Parathyroid adenoma (tissue), 2 donors: Measurements from ENCODE around the gene LCN15.

Source experiments
- H2AFZ ChIP-seq: fragments of 300-600 bp; sonication (generic); one replicate; pipeline ENCODE4 v1.7.0; 2017; ENCODE audit warnings: antibody characterized with exemption, mild to moderate bottlenecking
- H3K27ac ChIP-seq: fragments of 300-600 bp; sonication (generic); one replicate; pipeline ENCODE4 v1.7.0; 2017
- H3K27me3 ChIP-seq: fragments of 300-600 bp; sonication (generic); one replicate; pipeline ENCODE4 v1.7.0; 2017; ENCODE audit warnings: low read length; ENCODE audit not compliant: control insufficient read depth, insufficient read depth
- H3K36me3 ChIP-seq: fragments of 300-600 bp; sonication (generic); one replicate; pipeline ENCODE4 v1.7.0; 2017; ENCODE audit warnings: low read length; ENCODE audit not compliant: control insufficient read depth, insufficient read depth
- H3K4me1 ChIP-seq: fragments of 300-600 bp; sonication (generic); one replicate; pipeline ENCODE4 v1.7.0; 2017; ENCODE audit warnings: control low read depth
- H3K4me2 ChIP-seq: fragments of 300-600 bp; sonication (generic); one replicate; pipeline ENCODE4 v1.7.0; 2017; ENCODE audit warnings: low read length
- H3K4me3 ChIP-seq: fragments of 300-600 bp; sonication (generic); one replicate; pipeline ENCODE4 v1.7.0; 2017; ENCODE audit warnings: low read depth, low read length
- H3K79me2 ChIP-seq: fragments of 300-600 bp; sonication (generic); one replicate; pipeline ENCODE4 v1.7.0; 2017; ENCODE audit warnings: control low read depth
- H3K9ac ChIP-seq: fragments of 300-600 bp; sonication (generic); one replicate; pipeline ENCODE4 v1.7.0; 2017; ENCODE audit warnings: mild to moderate bottlenecking
- H3K9me3 ChIP-seq: fragments of 300-600 bp; sonication (generic); one replicate; pipeline ENCODE4 v1.7.0; 2017; ENCODE audit warnings: low read length; ENCODE audit not compliant: control insufficient read depth
- TF ChIP-seq, protein P1 (sequence below): fragments of 300-600 bp; sonication (generic); IDR thresholded peaks from one replicate; pipeline ENCODE4 v1.7.0; 2017; ENCODE audit warnings: antibody characterized with exemption, mild to moderate bottlenecking
- donor health status: primary hyperparathyroidism.

Gene LCN15

DNA sequence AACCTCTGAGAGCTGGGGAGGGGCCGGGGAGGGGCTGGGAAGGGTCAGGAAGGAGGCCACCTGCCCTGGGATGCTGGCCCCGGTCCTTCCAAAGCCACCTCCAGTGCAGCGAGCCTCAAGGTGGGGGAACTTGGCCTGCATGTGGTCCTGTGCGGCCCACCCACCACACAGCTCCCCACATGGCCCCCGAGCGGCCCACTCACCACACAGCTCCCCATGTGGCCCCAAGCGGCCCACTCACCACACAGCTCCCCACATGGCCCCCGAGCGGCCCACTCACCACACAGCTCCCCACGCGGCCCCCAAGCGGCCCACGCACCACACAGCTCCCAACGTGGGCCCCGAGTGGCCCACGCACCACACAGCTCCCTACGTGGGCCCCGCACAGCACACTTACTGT is 19.5 kb downstream of the LCN15 start:
- no peak overlapping the region for H3K4me2 ChIP-seq
- no peak overlapping the region for H2AFZ ChIP-seq
- H3K27me3 ChIP-seq, result no peaks in the 10 kb centered on the region
- H3K9ac ChIP-seq, result no peak overlapping the region
- TF ChIP-seq, protein P1, sequence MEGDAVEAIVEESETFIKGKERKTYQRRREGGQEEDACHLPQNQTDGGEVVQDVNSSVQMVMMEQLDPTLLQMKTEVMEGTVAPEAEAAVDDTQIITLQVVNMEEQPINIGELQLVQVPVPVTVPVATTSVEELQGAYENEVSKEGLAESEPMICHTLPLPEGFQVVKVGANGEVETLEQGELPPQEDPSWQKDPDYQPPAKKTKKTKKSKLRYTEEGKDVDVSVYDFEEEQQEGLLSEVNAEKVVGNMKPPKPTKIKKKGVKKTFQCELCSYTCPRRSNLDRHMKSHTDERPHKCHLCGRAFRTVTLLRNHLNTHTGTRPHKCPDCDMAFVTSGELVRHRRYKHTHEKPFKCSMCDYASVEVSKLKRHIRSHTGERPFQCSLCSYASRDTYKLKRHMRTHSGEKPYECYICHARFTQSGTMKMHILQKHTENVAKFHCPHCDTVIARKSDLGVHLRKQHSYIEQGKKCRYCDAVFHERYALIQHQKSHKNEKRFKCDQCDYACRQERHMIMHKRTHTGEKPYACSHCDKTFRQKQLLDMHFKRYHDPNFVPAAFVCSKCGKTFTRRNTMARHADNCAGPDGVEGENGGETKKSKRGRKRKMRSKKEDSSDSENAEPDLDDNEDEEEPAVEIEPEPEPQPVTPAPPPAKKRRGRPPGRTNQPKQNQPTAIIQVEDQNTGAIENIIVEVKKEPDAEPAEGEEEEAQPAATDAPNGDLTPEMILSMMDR, result no peak
- no peaks in the 10 kb centered on the region for H3K4me1 ChIP-seq
- no peaks in the 10 kb centered on the region for H3K9me3 ChIP-seq
- no peak overlapping the region for H3K4me3 ChIP-seq
- no peaks in the 10 kb centered on the region for H3K36me3 ChIP-seq
- no peak overlapping the region for H3K27ac ChIP-seq
- H3K79me2 ChIP-seq, result no peaks in the 10 kb centered on the region

DNA sequence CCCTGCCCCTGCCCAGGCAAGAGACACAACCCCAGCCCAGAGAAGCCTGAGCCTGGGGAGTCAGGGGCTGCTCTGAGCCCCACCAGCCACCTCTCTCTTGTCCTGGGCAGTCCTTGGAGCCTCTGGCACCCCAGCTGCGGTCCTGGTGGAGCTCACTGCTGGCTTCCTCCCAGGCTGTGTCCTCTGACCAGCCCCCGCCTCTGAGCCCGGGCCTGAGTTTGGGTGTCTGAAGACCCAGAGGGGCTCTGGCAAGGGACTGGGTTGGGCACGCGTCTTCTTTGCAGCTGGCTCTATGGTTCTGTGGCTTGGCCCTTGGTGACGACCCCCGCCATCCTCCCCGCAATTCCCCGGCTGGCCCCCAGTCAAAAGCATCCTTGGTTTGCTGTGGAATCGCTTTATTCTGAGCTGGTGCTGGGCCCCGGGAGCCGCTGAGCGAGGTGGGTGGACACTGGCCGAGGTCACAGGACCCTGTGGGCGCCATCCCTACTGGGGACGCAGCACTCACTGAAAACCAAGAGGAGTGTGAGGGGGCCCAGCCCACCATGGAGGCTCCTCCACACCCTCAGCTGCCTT is 20.6 kb downstream of the LCN15 start:
- Histone ChIP-seq H2AFZ (no peak overlapping the region), H3K79me2 (no peaks in the 10 kb centered on the region), H3K9me3 (no peaks in the 10 kb centered on the region), H3K36me3 (no peaks in the 10 kb centered on the region), H3K4me1 (no peaks in the 10 kb centered on the region), H3K4me2 (no peak overlapping the region), H3K9ac (no peak overlapping the region), H3K27me3 (no peaks in the 10 kb centered on the region), H3K27ac (no peak overlapping the region), H3K4me3 (no peak overlapping the region)
- TF ChIP-seq, protein P1, result no peak

DNA sequence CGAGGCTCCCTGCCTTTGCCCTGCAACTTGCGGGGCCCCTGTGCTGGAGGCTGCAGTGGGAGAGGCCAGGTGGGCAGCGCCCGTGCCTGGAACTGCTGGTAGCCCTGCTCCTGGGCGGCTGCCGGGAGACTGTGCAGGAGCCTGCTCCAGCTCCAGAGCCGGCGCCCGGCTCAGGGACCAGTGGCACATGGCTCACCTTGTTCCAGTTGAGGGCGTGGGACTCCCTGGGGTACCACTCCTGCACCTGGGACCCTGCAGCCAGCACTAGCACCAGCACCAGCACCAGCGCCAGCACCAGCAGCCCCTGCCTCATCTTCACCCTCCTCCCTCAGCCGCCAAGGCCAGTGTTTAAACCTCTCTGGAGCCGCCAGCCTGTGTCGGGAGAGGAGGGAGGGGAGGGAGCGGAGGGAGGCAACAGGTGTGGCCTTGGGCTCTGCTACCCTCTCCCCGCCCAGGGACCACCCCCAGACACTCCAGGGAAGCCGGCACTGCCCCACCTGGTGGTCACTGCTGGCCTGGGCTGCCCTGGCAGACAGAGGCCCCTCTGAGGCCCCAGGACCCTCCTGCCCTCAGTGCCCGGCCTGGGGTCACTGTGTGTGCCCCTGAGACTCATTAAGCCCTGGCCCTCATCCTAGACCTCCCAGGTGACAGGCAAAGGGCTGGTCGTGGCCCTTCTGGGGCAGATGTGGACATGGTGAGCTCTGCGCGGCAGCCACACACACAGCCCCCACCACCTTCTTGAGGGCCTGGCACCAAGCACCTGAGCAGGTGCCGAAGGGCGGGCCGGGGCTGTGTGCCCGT is 21.5 kb downstream of the LCN15 start, which contains the start of gene LCN10:
LCN10 (minus strand) TSS at position 350 of the 801 bp plus-strand sequence; CDS start at position 313, 37 bp downstream.
- H3K27ac ChIP-seq, result no peak within 1 kb of the TSS
- H3K27me3 ChIP-seq, result no peaks in the 10 kb centered on the region
- H3K9ac ChIP-seq, result no peak within 1 kb of the TSS
- no peaks in the 10 kb centered on the region for H3K4me1 ChIP-seq
- TF ChIP-seq, protein P1, result peak; percentile 5
- H3K4me2 ChIP-seq, result no peak within 1 kb of the TSS
- H2AFZ ChIP-seq, result no peak within 1 kb of the TSS
- no peaks in the 10 kb centered on the region for H3K9me3 ChIP-seq
- no peaks in the 10 kb centered on the region for H3K79me2 ChIP-seq
- no peaks in the 10 kb centered on the region for H3K36me3 ChIP-seq
- H3K4me3 ChIP-seq, result no peak within 1 kb of the TSS

DNA sequence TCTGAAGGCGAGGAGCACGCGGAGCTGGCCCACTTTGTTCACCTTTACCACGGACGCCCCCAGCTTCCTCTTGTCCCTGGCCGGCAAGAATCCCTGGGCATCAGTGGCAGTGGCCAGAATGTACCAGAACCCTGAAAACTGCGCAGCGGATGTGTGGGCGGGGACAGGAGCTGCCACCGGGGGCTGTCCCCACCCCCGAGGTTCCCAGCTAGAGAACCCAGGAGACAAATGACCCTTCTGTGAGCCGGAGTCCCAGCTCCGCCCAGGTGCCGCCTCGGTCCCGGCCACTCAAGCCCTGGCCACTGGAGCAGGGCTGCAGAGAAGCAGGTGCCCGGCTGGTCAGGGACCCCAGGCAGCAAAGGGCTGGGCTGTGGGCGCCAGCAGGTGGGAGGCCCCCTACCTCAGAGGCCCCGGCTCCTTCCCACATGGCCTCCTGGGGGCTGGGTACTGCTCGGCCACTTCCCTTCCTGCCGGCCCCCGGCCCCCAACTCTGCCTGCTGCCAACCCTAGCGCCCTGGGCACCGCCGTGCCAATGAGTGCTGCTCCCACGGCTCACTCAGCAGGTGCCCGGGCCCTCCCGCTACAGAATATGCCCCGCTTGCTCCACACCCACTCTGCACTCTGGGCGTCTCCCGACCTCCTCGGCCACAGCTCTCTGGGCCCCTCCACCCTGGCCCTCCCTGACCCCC is 22.3 kb downstream of the LCN15 start:
- no peaks in the 10 kb centered on the region for H3K36me3 ChIP-seq
- H3K9ac ChIP-seq, result no peak overlapping the region
- H3K4me2 ChIP-seq, result no peak overlapping the region
- H3K4me1 ChIP-seq, result no peaks in the 10 kb centered on the region
- no peaks in the 10 kb centered on the region for H3K79me2 ChIP-seq
- TF ChIP-seq, protein P1, result no peak
- H3K27ac ChIP-seq, result no peak overlapping the region
- H3K27me3 ChIP-seq, result no peaks in the 10 kb centered on the region
- H3K9me3 ChIP-seq, result no peaks in the 10 kb centered on the region
- H3K4me3 ChIP-seq, result no peak overlapping the region
- no peak overlapping the region for H2AFZ ChIP-seq
